NOMO-1 (cell line): ENCODE data around the gene FAM114A2.

Experiments
- DNase-seq, 2 experiments: peaks; one replicate each; lab custom pipeline; 2025; ENCODE audit not compliant: unreplicated experiment in 2 of 2; lab: John Stamatoyannopoulos, UW

Gene FAM114A2

DNA sequence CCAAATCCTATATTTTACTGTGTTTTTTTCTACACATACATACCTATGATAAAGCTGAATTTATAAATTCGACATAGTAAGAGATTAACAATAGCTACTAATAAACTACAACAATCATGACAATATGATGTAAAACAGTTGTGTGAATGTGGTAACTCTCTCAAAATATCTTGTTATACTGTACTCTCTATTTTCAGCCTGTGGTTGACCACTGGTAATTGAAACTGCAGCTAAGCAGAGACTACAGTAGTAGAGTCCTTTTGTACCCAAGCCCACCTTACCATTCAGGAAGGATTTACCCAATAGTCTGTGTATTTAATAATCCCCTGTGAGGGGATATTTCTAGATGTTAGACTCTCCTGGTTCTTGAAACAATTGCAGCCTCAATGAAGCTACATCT is 86.7 kb downstream of the FAM114A2 start:
- no peak for DNase-seq

DNA sequence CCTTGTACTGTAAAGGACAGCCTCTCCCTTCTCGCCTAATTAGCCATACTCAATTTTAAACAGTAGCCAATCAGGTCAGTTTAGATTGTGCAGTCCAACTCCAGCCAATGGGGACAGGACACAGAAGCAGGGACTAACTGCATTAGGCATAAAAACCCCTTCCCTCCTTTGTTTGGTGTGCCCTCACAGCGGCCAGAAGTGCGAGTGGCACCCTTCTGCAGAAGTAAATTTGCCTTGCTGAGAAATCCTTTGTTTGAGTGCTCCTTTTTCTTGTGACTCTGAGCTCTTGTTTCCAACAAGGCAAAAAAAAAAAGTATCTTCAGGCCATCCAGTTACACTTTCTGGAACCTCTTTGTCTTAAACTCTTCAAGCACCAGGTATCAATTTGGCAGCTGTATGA is 97.4 kb downstream of the FAM114A2 start:
- DNase-seq, result no peak
